ENCODE measurements around the gene MEI4. TPM values are rescaled to one million over a fixed set of nuclear protein-coding genes. Genes with fewer than 3 reads are reported as not detected.
"Not testable (repeated sequence)": the region's sequence is repeated elsewhere in the genome, so short reads cannot be mapped to it uniquely, and the experiment has no call there.

Gene MEI4
- total RNA-seq, 1 donor from 2014 or later = 0.21 TPM

DNA sequence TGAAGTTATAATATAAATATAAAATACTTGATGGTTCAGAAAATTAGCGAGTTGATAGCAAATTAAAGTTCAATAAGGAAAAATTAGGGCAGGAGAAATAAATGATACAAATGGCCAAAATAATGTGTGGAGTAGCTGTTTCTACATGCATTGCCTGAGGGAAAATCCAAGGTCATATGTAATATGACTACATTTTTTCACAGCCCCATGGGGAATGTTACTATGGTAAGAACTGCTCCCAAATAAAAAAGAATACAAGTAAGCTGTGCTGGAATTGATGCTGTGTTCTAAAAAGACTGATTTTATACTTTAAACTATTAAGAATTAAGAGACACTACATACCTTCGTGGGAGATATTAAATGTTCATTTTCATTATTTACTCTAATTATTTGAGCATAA, 34.1 kb downstream of the MEI4 start:
- Histone ChIP-seq H3K27me3 (ENCODE audit: control insufficient read depth, insufficient read depth, low read length) (no peaks in the 10 kb centered on the region), H3K36me3 (ENCODE audit: control insufficient read depth, insufficient read depth, low read length) (no peaks in the 10 kb centered on the region), H3K4me3 (ENCODE audit: low read depth, low read length) (no peak overlapping the region)
- TF ChIP-seq, protein P1, sequence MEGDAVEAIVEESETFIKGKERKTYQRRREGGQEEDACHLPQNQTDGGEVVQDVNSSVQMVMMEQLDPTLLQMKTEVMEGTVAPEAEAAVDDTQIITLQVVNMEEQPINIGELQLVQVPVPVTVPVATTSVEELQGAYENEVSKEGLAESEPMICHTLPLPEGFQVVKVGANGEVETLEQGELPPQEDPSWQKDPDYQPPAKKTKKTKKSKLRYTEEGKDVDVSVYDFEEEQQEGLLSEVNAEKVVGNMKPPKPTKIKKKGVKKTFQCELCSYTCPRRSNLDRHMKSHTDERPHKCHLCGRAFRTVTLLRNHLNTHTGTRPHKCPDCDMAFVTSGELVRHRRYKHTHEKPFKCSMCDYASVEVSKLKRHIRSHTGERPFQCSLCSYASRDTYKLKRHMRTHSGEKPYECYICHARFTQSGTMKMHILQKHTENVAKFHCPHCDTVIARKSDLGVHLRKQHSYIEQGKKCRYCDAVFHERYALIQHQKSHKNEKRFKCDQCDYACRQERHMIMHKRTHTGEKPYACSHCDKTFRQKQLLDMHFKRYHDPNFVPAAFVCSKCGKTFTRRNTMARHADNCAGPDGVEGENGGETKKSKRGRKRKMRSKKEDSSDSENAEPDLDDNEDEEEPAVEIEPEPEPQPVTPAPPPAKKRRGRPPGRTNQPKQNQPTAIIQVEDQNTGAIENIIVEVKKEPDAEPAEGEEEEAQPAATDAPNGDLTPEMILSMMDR (IDR thresholded peaks at IDR 0.05; ENCODE audit: insufficient read depth, low read length, poor library complexity, severe bottlenecking) = no peak
- no peak for DNase-seq (ENCODE audit: low read depth)

DNA sequence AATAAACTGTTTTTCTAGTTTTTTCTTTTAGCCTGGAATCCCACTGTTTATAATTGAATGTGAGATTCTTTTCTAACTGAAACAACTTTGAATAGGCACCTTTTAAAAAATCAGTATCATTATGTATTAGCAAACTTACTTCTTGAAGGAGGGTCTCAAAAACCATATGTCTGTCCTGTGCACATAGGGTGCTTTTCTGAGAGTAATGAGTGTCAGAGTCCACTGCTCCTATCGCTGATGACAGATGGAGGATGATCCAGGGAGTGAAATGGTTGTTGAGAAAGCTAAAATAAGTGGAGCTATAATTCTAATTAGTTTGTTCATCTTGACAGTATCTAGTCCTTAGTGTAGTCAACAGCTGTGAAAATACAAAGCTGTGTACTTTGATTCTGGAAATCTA, 35.8 kb downstream of the MEI4 start:
- Histone ChIP-seq H3K27me3 (ENCODE audit: control insufficient read depth, insufficient read depth, low read length) (no peaks in the 10 kb centered on the region), H3K36me3 (ENCODE audit: control insufficient read depth, insufficient read depth, low read length) (no peaks in the 10 kb centered on the region), H3K4me3 (ENCODE audit: low read depth, low read length) (no peak overlapping the region)
- no peak for DNase-seq (ENCODE audit: low read depth)
- TF ChIP-seq, protein P1 (IDR thresholded peaks at IDR 0.05; ENCODE audit: insufficient read depth, low read length, poor library complexity, severe bottlenecking) = no peak

DNA sequence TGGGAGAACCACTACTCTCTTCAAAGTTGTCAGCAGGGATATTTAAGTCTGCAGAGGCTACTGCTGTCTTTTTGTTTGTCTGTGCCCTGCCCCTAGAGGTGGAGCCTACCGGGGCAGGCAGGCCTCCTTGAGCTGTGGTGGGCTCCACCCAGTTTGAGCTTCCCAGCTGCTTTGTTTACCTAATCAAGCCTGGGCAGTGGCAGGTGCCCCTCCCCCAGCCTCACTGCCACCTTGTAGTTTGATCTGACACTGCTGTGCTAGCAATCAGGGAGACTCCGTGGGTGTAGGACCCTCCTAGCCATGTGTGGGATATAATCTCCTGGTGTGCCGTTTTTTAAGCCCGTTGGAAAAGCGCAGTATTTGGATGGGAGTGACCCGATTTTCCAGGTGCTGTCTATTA, 47.3 kb downstream of the MEI4 start:
- DNase-seq (ENCODE audit: low read depth); H3K27me3 ChIP-seq (ENCODE audit: control insufficient read depth, insufficient read depth, low read length); H3K36me3 ChIP-seq (ENCODE audit: control insufficient read depth, insufficient read depth, low read length); H3K4me3 ChIP-seq (ENCODE audit: low read depth, low read length): not testable (repeated sequence)

DNA sequence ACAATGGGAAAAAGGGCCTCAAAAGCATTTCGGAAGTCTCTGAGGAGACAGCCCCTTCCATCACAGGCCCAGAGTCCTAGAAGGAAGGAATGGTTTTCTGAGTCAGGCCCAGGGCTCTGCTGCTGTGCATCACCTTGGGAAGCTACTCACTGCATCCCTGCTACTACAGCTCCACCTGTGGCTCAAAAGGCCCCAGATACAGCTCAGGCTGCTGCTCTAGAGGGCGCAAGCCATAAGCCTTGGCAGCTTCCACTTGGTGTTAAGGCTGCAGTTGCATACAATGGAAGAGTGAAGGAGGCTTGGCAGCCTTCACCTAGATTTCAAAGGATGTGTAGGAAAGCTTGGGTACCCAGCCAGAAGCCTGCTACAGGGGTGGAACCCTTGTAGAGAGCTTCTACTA, 54.8 kb downstream of the MEI4 start:
- no peak for DNase-seq (ENCODE audit: low read depth)
- H3K36me3 ChIP-seq (ENCODE audit: control insufficient read depth, insufficient read depth, low read length) = no peaks in the 10 kb centered on the region
- TF ChIP-seq, protein P1 (IDR thresholded peaks at IDR 0.05; ENCODE audit: insufficient read depth, low read length, poor library complexity, severe bottlenecking) = no peak
- no peaks in the 10 kb centered on the region for H3K27me3 ChIP-seq (ENCODE audit: control insufficient read depth, insufficient read depth, low read length)
- H3K4me3 ChIP-seq (ENCODE audit: low read depth, low read length) = no peak overlapping the region

DNA sequence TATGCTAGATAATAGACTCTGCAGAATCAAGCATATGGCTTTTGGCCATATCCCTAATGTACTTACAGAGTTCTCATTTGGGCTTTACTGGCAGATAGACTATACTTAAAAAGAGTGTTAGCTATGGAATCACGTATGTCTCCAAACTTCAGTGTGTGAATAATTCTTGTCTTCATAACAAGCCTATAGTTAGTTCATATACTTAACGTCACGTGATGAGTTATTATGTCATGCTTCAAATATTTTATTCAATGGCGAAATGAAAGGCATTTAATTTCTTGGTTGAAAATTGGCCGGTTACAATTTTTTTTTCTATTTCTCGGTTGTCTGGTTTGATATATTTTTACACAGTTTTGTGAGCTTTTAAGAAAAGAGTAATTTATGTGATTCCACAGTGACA, 62.7 kb downstream of the MEI4 start:
- no peak overlapping the region for H3K4me3 ChIP-seq (ENCODE audit: low read depth, low read length)
- H3K36me3 ChIP-seq (ENCODE audit: control insufficient read depth, insufficient read depth, low read length) = no peaks in the 10 kb centered on the region
- DNase-seq (ENCODE audit: low read depth) = no peak
- H3K27me3 ChIP-seq (ENCODE audit: control insufficient read depth, insufficient read depth, low read length) = no peaks in the 10 kb centered on the region
- TF ChIP-seq, protein P1 (IDR thresholded peaks at IDR 0.05; ENCODE audit: insufficient read depth, low read length, poor library complexity, severe bottlenecking) = no peak

DNA sequence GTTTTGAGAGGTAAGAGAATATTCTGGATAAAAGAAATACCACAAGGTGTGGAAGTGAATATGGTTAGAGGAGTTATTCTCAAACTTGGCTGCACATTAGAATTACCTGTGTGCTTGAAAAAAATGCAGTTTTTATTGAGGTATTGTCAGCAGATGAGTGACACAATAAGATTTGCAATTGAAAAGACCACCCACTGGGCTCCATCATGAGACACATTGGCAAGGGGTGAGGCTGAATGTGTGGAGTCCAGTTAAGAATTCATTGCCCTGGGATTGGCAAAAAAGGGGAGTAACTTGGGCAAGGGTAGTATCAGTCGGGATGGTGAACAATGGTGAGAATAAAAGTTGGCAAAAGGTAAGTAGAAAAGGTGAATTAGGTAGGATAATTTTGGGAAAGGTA, 63.5 kb downstream of the MEI4 start:
- Histone ChIP-seq H3K36me3 (ENCODE audit: control insufficient read depth, insufficient read depth, low read length) (no peaks in the 10 kb centered on the region), H3K4me3 (ENCODE audit: low read depth, low read length) (no peak overlapping the region), H3K27me3 (ENCODE audit: control insufficient read depth, insufficient read depth, low read length) (no peaks in the 10 kb centered on the region)
- DNase-seq (ENCODE audit: low read depth) = no peak
- TF ChIP-seq, protein P1 (IDR thresholded peaks at IDR 0.05; ENCODE audit: insufficient read depth, low read length, poor library complexity, severe bottlenecking) = no peak

DNA sequence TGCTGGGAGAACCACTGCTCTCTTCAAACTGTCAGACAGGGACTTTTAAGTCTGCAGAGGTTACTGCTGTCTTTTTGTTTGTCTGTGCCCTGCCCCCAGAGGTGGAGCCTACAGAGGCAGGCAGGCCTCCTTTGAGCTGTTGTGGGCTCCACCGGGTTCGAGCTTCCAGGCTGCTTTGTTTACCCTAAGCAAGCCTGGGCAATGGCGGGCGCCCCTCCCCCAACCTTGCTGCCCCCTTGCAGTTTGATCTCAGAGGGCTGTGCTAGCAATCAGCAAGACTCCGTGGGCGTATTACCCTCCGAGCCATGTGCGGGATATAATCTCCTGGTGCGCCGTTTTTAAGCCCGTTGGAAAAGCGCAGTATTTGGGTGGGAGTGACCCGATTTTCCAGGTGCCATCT, 83.2 kb downstream of the MEI4 start:
- not testable (repeated sequence) for H3K4me3 ChIP-seq (ENCODE audit: low read depth, low read length); DNase-seq (ENCODE audit: low read depth)

More for the DNA sequence above, 83.2 kb downstream of the MEI4 start:
- not testable (repeated sequence) for H3K36me3 ChIP-seq (ENCODE audit: control insufficient read depth, insufficient read depth, low read length); H3K27me3 ChIP-seq (ENCODE audit: control insufficient read depth, insufficient read depth, low read length)
